Ovary (tissue), 9 donors: ENCODE measurements around the gene GRK1. TPM values are rescaled to one million over a fixed set of nuclear protein-coding genes. Genes with fewer than 3 reads are reported as not detected.

Experiments
- DNase-seq, 5 donors: peaks; one replicate each; pipeline ENCODE4 v3.0.0-alpha.2; 2019 to 2020
- H3K27ac ChIP-seq, 2 donors: fragments of 200-600 bp; one replicate each; pipeline versions ENCODE4 v1.5.1 to v1.8.0; 2019 to 2022
- H3K27me3 ChIP-seq: fragments of 200-600 bp; one replicate; pipeline ENCODE4 v1.8.0; 2022
- H3K36me3 ChIP-seq: fragments of 200-600 bp; sonication (generic); one replicate; pipeline ENCODE4 v1.5.1; 2019
- H3K4me1 ChIP-seq: one replicate; pipeline ENCODE4 v1.8.1; 2013; ENCODE audit warnings: mild to moderate bottlenecking, moderate library complexity; ENCODE audit not compliant: insufficient read depth
- H3K4me3 ChIP-seq: fragments of 200-600 bp; sonication (generic); one replicate; pipeline ENCODE4 v1.5.1; 2017
- H3K9me3 ChIP-seq, 2 donors: fragments of 200-600 bp in 1 of 2; sonication (generic) in 1 of 2; one replicate each; pipeline versions ENCODE4 v1.5.1 to v1.8.1; 2013 to 2019; ENCODE audit warnings: mild to moderate bottlenecking in 1 of 2, moderate library complexity in 1 of 2
- EP300 ChIP-seq: sonication (generic); formaldehyde crosslinking; IDR thresholded peaks from one replicate; pipeline ENCODE4 v1.6.1; 2017; ENCODE audit warnings: antibody characterized with exemption
- POLR2A ChIP-seq: fragments of 450-650 bp; IDR thresholded peaks from one replicate; pipeline ENCODE4 v1.6.1; 2017; ENCODE audit warnings: antibody characterized with exemption, mild to moderate bottlenecking, moderate library complexity
- WGBS, 3 donors: extraction: QIAGEN DNeasy Blood & Tissue Kit in 1 of 3; methylation state at CpG; one replicate each; pipeline versions ENCODE4 v1.1.5 to v1.1.7; 2013 to 2017; 5-methylcytosine and 5-hydroxymethylcytosine counted together
- intact Hi-C, 4 donors: fragments of 100-400 bp; cut with DNase I; formaldehyde crosslinking; loops; one replicate each; pipeline versions ENCODE4 v1.11.0 to v1.15.1; 2022 to 2023
- polyA plus RNA-seq, 2 donors: library from polyadenylated mRNA; stranded (reverse); fragments of 200-250 nt in 1 of 2; fragments of 350-450 nt in 1 of 2; fragmentation: Illumina TruSeq in 1 of 2; extraction: RNeasy Lipid Tissue Mini Kit (QIAGEN cat#74804) in 1 of 2; gene quantifications; one replicate each; pipeline ENCODE4 v1.2.3, GENCODE V29; 2013 to 2014
- total RNA-seq, 7 donors: library from RNA; depleted of rRNA in 2 of 7; stranded (reverse); fragments of >200 nt in 2 of 7; fragmentation: NEBNext Ultra II Directional in 3 of 7; extraction: Animal tissue kit (Norgen Biotek cat#: 25700) in 3 of 7; gene quantifications; one replicate each; pipeline versions ENCODE4 v1.1.0 to v1.2.4, GENCODE V29; 2016 to 2023
- TF ChIP-seq, protein P1 (sequence below), 3 donors: fragments of 450-650 bp in 2 of 3; fragments of 200-600 bp in 1 of 3; IDR thresholded peaks; one replicate each; pipeline versions ENCODE4 v1.5.1 to v1.8.0; 2016 to 2022; ENCODE audit warnings: antibody characterized with exemption in 3 of 3, mild to moderate bottlenecking in 1 of 3
- donor health status: DM: no; HTN: no; CAD: no; lungs with moderate emphysema.
- donor health status: DM: no; HTN: no; CAD: no.
- donor health status: Bipolar disorder and iron deficiency.
- donor health status: DM: yes; HTN: yes; CAD: no.
- donor health status: DM: no; HTN: no; CAD: no.
- donor health status: DM: yes; HTN: yes; CAD: no.

The GRK1 gene
- total and polyA plus RNA-seq, 9 donors: 0.02 to 0.10 (median 0.07) TPM; not detected in 6

DNA sequence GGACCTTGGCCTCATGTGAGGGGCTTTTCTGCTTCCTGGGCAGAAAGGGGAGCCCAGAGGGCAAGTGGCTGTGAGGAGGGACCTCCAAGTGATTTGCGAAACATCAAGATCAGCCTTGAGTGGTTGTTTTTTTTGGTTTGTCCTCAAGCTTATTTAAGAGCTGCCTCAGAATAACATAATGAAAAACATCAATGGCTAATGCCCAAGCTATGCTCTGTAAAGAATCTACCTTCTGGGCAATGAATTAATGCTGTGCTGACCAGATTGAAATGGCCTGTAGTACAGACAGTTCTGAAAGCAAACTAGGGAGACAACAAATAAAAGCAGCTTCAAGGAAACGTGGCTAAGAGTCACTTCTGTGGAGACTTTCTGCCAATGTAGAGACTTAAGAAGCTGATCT is 100.3 kb downstream of the GRK1 start:
- no peaks in the 10 kb centered on the region for H3K36me3 ChIP-seq
- DNase-seq: no peak
- H3K4me3 ChIP-seq: no peak overlapping the region
- WGBS, 3 donors: 71 to 83% (median 77%) methylated on average over 2 of the region's 2 CpGs
- intact Hi-C loops: no loop called here
- TF ChIP-seq POLR2A (no peak), EP300 (no peak)
- TF ChIP-seq, protein P1, sequence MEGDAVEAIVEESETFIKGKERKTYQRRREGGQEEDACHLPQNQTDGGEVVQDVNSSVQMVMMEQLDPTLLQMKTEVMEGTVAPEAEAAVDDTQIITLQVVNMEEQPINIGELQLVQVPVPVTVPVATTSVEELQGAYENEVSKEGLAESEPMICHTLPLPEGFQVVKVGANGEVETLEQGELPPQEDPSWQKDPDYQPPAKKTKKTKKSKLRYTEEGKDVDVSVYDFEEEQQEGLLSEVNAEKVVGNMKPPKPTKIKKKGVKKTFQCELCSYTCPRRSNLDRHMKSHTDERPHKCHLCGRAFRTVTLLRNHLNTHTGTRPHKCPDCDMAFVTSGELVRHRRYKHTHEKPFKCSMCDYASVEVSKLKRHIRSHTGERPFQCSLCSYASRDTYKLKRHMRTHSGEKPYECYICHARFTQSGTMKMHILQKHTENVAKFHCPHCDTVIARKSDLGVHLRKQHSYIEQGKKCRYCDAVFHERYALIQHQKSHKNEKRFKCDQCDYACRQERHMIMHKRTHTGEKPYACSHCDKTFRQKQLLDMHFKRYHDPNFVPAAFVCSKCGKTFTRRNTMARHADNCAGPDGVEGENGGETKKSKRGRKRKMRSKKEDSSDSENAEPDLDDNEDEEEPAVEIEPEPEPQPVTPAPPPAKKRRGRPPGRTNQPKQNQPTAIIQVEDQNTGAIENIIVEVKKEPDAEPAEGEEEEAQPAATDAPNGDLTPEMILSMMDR (IDR thresholded peaks at IDR 0.05): no peak
- no peak overlapping the region for H3K27ac ChIP-seq
- no peaks in the 10 kb centered on the region for H3K27me3 ChIP-seq
- no peaks in the 10 kb centered on the region for H3K4me1 ChIP-seq
- H3K9me3 ChIP-seq: no peaks in the 10 kb centered on the region

DNA sequence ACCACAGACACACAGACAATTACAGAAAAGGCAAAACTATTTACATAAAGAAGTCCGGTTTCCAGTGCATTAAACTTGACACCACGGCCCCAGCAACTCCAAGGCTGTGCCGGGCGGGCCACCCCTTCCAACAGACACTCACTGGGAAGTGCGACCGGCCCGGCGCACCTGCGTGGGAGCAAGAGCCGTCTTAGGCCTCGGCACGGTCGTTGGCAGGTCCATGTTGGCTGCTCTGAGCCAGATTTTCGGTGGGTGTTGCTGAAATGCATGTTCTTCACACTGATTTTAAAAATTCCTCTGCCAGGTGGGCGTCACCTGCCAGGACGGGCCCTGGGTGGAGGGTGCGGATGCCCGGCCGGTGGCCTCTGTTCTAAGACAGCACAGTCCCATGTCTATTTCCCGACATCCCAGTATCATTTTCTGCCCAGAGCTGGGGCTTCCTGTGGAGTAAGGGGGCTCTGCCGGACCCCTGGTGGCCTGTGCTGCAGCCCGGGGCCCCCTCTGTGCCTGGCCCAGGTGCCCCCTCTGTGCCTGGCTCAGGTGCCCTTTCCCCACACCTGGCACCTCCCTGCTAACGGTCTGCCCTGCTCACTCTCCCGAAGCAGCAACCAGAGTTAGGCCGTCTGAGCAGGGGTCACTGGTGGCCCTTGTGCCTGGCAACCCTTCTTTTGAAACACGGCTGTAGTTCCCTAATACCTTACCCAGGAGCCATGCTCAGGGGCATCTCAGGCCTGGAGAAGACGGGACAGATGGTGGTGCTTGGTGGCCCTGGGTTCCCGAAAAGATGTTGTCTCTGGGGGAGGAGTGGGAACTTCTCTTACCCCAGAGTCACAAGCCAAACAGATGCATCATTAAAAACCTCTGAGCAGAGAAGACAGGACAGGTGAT is 101.2 kb downstream of the GRK1 start:
- no peaks in the 10 kb centered on the region for H3K27me3 ChIP-seq
- TF ChIP-seq POLR2A: no peak
- TF ChIP-seq, protein P1 (IDR thresholded peaks at IDR 0.05): no peak
- no peak for TF ChIP-seq EP300
- DNase-seq: peak in 1 of 5 donors; percentile 21
- no peaks in the 10 kb centered on the region for H3K36me3 ChIP-seq
- intact Hi-C loops: no loop called here
- H3K4me3 ChIP-seq: no peak overlapping the region
- WGBS, 3 donors: 87 to 92% (median 89%) methylated on average over 28 of the region's 28 CpGs
- no peaks in the 10 kb centered on the region for H3K4me1 ChIP-seq
- H3K9me3 ChIP-seq: no peaks in the 10 kb centered on the region
- no peak overlapping the region for H3K27ac ChIP-seq

DNA sequence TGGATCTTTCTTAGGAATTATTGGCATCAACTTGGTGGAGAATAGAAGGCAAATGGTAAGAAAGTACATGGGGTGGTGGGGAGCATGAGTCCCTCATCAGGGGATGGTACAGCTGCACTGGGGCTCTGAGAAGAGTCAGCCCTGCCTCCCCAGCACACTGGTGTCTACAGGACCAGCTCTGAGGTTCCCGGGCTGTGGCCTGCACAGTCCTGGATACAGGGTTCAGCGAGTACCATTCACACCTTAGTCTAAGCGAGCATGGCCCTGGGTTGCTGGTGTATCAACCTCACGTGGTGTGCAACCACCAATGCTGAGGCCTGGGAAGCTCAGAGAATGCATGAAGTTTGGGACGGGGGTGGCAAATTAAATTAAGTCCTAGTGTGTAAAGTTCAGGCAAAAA is 102.1 kb downstream of the GRK1 start:
- Histone ChIP-seq H3K27ac (no peak overlapping the region), H3K9me3 (no peaks in the 10 kb centered on the region), H3K27me3 (no peaks in the 10 kb centered on the region), H3K4me3 (no peak overlapping the region), H3K36me3 (no peaks in the 10 kb centered on the region), H3K4me1 (no peaks in the 10 kb centered on the region)
- 87 to 94% (median 89%) methylated on average over 5 of the region's 5 CpGs for WGBS, 3 donors
- intact Hi-C loops: no loop called here
- DNase-seq: peak in 1 of 5 donors; percentile 6
- TF ChIP-seq, protein P1 (IDR thresholded peaks at IDR 0.05): no peak
- TF ChIP-seq POLR2A (no peak), EP300 (no peak)

DNA sequence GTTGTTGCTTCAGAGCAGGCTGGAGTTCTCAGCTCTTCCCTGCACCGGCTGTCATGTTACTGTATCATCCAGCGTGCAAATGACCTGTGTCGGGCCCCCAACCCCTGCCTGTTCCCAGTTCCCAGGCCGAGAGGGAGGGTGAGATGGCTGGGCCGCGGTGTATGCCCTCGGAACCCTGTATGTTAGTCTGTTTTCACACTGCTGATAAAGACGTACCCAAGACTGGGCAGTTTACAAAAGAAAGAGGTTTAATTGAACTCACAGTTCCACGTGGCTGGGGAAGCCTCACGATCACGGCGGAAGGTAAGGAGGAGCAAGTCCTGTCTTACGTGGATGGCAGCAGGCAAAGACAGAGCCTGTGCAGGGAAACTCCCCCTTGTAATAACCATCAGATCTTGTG is 102.9 kb downstream of the GRK1 start:
- intact Hi-C loops: no loop called here
- Histone ChIP-seq H3K36me3 (no peaks in the 10 kb centered on the region), H3K9me3 (no peaks in the 10 kb centered on the region), H3K27ac (no peak overlapping the region), H3K27me3 (no peaks in the 10 kb centered on the region), H3K4me1 (no peaks in the 10 kb centered on the region), H3K4me3 (no peak overlapping the region)
- peak in 1 of 5 donors; percentile 23 for DNase-seq
- 70 to 77% (median 77%) methylated on average over 13 of the region's 13 CpGs for WGBS, 3 donors
- TF ChIP-seq POLR2A: no peak
- no peak for TF ChIP-seq EP300
- TF ChIP-seq, protein P1 (IDR thresholded peaks at IDR 0.05): no peak
